Measurements from ENCODE around the gene PEX5L. TPM values are rescaled to one million over a fixed set of nuclear protein-coding genes. Genes with fewer than 3 reads are reported as not detected.

The PEX5L gene
- polyA plus RNA-seq, 1 experiment, result not detected

GRCh38 chr3:179809639-179810038 is 227.1 kb downstream of the PEX5L start:
- H3K27me3 ChIP-seq (ENCODE audit: control insufficient read depth, insufficient read depth, low read length), result no peaks in the 10 kb centered on the region
- no peak for TF ChIP-seq CTCF (IDR thresholded peaks at IDR 0.05; ENCODE audit: insufficient read depth, low read depth, low read length)
- no peak overlapping the region for H3K4me3 ChIP-seq (ENCODE audit: low read depth, low read length)
- H3K36me3 ChIP-seq (ENCODE audit: control insufficient read depth, insufficient read depth, low read length), result no peaks in the 10 kb centered on the region
- POLR2A ChIA-PET, result no interaction called here
- DNase-seq (ENCODE audit: low read depth), result no peak
- CTCF ChIA-PET, result no interaction called here

GRCh38 chr3:179807588-179807987 is 229.1 kb downstream of the PEX5L start:
- no peak for DNase-seq (ENCODE audit: low read depth)
- Histone ChIP-seq H3K4me3 (ENCODE audit: low read depth, low read length) (no peak overlapping the region), H3K36me3 (ENCODE audit: control insufficient read depth, insufficient read depth, low read length) (no peaks in the 10 kb centered on the region), H3K27me3 (ENCODE audit: control insufficient read depth, insufficient read depth, low read length) (no peaks in the 10 kb centered on the region)
- POLR2A ChIA-PET, result no interaction called here
- TF ChIP-seq CTCF (IDR thresholded peaks at IDR 0.05; ENCODE audit: insufficient read depth, low read depth, low read length), result no peak
- CTCF ChIA-PET, result no interaction called here

GRCh38 chr3:179806177-179806576 is 230.6 kb downstream of the PEX5L start:
- Histone ChIP-seq H3K4me3 (ENCODE audit: low read depth, low read length) (no peak overlapping the region), H3K27me3 (ENCODE audit: control insufficient read depth, insufficient read depth, low read length) (no peaks in the 10 kb centered on the region), H3K36me3 (ENCODE audit: control insufficient read depth, insufficient read depth, low read length) (no peaks in the 10 kb centered on the region)
- no peak for TF ChIP-seq CTCF (IDR thresholded peaks at IDR 0.05; ENCODE audit: insufficient read depth, low read depth, low read length)
- DNase-seq (ENCODE audit: low read depth), result peak; percentile 1
- CTCF ChIA-PET, result no interaction called here
- POLR2A ChIA-PET, result no interaction called here

- CTCF ChIA-PET, result interaction anchor here (1.1 kb wide), 1 partner anchor 152 kb away, joined by 3 read pairs; no protein-coding TSS in a partner anchor
These were observed 234.9 kb downstream of the PEX5L start for GRCh38 chr3:179801856-179802255.

GRCh38 chr3:179801263-179801662 is 235.5 kb downstream of the PEX5L start:
- POLR2A ChIA-PET, result no interaction called here
- Histone ChIP-seq H3K4me3 (ENCODE audit: low read depth, low read length) (no peak overlapping the region), H3K36me3 (ENCODE audit: control insufficient read depth, insufficient read depth, low read length) (no peaks in the 10 kb centered on the region), H3K27me3 (ENCODE audit: control insufficient read depth, insufficient read depth, low read length) (no peaks in the 10 kb centered on the region)
- CTCF ChIA-PET, result interaction anchor here (1.1 kb wide), 1 partner anchor 151 kb away, joined by 3 read pairs; no protein-coding TSS in a partner anchor
- no peak for TF ChIP-seq CTCF (IDR thresholded peaks at IDR 0.05; ENCODE audit: insufficient read depth, low read depth, low read length)
- DNase-seq (ENCODE audit: low read depth), result peak; percentile 73

More at GRCh38 chr3:179801856-179802255, 234.9 kb downstream of the PEX5L start:
- POLR2A ChIA-PET, result no interaction called here
- no peaks in the 10 kb centered on the region for H3K27me3 ChIP-seq (ENCODE audit: control insufficient read depth, insufficient read depth, low read length)
- no peaks in the 10 kb centered on the region for H3K36me3 ChIP-seq (ENCODE audit: control insufficient read depth, insufficient read depth, low read length)
- H3K4me3 ChIP-seq (ENCODE audit: low read depth, low read length), result no peak overlapping the region
- no peak for DNase-seq (ENCODE audit: low read depth)
- no peak for TF ChIP-seq CTCF (IDR thresholded peaks at IDR 0.05; ENCODE audit: insufficient read depth, low read depth, low read length)

Data from BJ (cell line).